HCT116 (cell line): Measurements from ENCODE around the gene ANTXRL.

Experiments used
- EGR1 ChIP-seq: IDR thresholded peaks from 2 replicates; pipeline ENCODE4 v1.6.1; 2012; ENCODE audit warnings: low read depth
- EZH2 ChIP-seq: fragments of 200-600 bp; sonication (generic); IDR thresholded peaks from 2 replicates; pipeline ENCODE4 v1.6.1; 2017; ENCODE audit warnings: antibody characterized with exemption, mixed run types
- EZH2phosphoT487 ChIP-seq: fragments of 200-600 bp; IDR thresholded peaks from 2 replicates; pipeline ENCODE4 v1.6.1; 2018; ENCODE audit warnings: antibody characterized with exemption, borderline replicate concordance
- FOSL1 ChIP-seq: IDR thresholded peaks from 2 replicates; pipeline ENCODE4 v1.6.1; 2012; ENCODE audit warnings: low read depth
- POLR2A ChIP-seq: IDR thresholded peaks from 2 replicates; pipeline ENCODE4 v1.7.0; 2011; ENCODE audit warnings: borderline replicate concordance; ENCODE audit not compliant: insufficient read depth, insufficient read length; ENCODE audit errors: extremely low read depth
- POLR2AphosphoS5 ChIP-seq: IDR thresholded peaks from 2 replicates; pipeline ENCODE4 v1.6.1; 2011; ENCODE audit warnings: mild to moderate bottlenecking, low read depth, low read length, moderate library complexity
- RAD21 ChIP-seq: IDR thresholded peaks from 2 replicates; pipeline ENCODE4 v1.6.1; 2012; ENCODE audit warnings: low read depth, mild to moderate bottlenecking
- SIN3A ChIP-seq: IDR thresholded peaks from 2 replicates; pipeline ENCODE4 v1.6.1; 2012; ENCODE audit warnings: low read depth
- SP1 ChIP-seq: IDR thresholded peaks from 2 replicates; pipeline ENCODE4 v1.6.1; 2012; ENCODE audit warnings: low read depth
- TCF7L2 ChIP-seq: IDR thresholded peaks from 2 replicates; pipeline ENCODE4 v1.7.0; 2011; ENCODE audit warnings: borderline replicate concordance, inconsistent platforms; ENCODE audit not compliant: insufficient read depth, insufficient read length; ENCODE audit errors: extremely low read depth
- ZNF274 ChIP-seq: fragments of 200-500 bp; sonication (Bioruptor generic); IDR thresholded peaks from 2 replicates; pipeline ENCODE4 v1.6.1; 2014; ENCODE audit warnings: mild to moderate bottlenecking, low read depth, low read length, inconsistent platforms
- TF ChIP-seq, protein P1 (sequence below), 3 experiments: fragments of 200-600 bp in 1 of 3; sonication (generic) in 1 of 3; IDR thresholded peaks in 2 of 3; conservative IDR thresholded peaks in 1 of 3; 2 replicates each; pipeline ENCODE4 v1.5.1; 2012 to 2017; ENCODE audit warnings: low read depth in 2 of 3, low read length in 2 of 3, antibody characterized with exemption in 1 of 3, borderline replicate concordance in 1 of 3, control low read depth in 1 of 3, mild to moderate bottlenecking in 1 of 3, mixed read lengths in 1 of 3, mixed run types in 1 of 3, moderate library complexity in 1 of 3; ENCODE audit not compliant: insufficient read depth in 1 of 3
- TF ChIP-seq, protein P2 (sequence below): IDR thresholded peaks from 2 replicates; pipeline ENCODE4 v1.6.1; 2012; ENCODE audit warnings: low read depth
- TF ChIP-seq, protein P3 (sequence below): IDR thresholded peaks from 2 replicates; pipeline ENCODE4 v1.6.1; 2011; ENCODE audit warnings: mild to moderate bottlenecking, low read length, moderate library complexity; ENCODE audit not compliant: insufficient replicate concordance; ENCODE audit errors: extremely low read depth

DNA sequence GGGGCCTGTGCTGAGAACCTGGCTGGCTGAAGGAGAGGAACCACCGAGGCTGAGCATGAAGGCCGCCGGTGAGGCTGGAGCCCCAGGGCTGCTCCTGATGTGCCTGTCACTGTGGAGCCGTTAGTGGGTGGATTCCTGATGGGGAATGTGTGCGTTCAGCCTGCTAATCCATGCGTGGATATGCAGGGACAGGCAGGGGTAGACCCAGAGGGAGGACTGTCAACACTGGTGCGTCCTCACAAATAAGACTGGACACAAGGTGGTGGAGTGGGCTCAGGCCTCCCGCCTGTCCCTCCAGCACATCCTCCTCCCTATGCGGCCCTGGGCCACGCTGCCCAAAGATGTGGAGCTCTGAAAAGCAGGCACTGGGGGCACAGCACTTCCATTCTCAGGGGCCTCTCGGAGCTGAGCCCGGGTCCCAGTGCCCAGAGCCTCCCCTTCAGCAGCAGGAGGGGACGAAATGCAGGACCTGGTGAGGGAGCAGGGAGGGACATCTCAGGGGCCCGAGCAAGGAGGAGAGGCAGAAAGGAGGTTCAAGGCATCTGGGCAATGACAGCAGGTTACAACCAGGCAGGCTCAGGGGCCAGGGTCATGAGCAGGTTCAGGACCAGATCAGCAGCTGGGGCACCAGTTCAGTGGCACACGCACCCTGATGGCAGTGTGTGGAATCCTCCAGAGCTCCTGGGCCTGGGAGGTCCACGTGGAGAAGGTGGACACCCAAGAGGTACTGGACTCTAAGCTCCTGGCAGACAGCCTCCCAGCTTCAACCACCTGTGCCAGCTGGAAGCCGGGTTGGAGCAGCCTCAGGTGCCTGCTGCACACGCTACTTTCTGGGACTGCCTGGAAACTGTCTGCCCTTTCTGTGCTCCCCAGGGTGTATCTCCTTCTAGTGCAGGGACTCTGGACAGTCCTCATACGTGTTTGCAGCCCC lies 33.5 kb upstream of the ANTXRL start:
- TF ChIP-seq EZH2 = no peak
- TF ChIP-seq, protein P1, sequence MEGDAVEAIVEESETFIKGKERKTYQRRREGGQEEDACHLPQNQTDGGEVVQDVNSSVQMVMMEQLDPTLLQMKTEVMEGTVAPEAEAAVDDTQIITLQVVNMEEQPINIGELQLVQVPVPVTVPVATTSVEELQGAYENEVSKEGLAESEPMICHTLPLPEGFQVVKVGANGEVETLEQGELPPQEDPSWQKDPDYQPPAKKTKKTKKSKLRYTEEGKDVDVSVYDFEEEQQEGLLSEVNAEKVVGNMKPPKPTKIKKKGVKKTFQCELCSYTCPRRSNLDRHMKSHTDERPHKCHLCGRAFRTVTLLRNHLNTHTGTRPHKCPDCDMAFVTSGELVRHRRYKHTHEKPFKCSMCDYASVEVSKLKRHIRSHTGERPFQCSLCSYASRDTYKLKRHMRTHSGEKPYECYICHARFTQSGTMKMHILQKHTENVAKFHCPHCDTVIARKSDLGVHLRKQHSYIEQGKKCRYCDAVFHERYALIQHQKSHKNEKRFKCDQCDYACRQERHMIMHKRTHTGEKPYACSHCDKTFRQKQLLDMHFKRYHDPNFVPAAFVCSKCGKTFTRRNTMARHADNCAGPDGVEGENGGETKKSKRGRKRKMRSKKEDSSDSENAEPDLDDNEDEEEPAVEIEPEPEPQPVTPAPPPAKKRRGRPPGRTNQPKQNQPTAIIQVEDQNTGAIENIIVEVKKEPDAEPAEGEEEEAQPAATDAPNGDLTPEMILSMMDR (IDR thresholded peaks at IDR 0.05 in 2 of 3, conservative IDR thresholded peaks at IDR 0.05 in 1 of 3; ENCODE audit: borderline replicate concordance in 1 of 3, insufficient read depth in 1 of 3, low read depth in 2 of 3, low read length in 2 of 3) = no peak
- TF ChIP-seq POLR2A = no peak
- TF ChIP-seq TCF7L2 = no peak
- TF ChIP-seq EZH2phosphoT487 = no peak
- no peak for TF ChIP-seq SP1
- TF ChIP-seq SIN3A = no peak
- no peak for TF ChIP-seq RAD21
- TF ChIP-seq, protein P2, sequence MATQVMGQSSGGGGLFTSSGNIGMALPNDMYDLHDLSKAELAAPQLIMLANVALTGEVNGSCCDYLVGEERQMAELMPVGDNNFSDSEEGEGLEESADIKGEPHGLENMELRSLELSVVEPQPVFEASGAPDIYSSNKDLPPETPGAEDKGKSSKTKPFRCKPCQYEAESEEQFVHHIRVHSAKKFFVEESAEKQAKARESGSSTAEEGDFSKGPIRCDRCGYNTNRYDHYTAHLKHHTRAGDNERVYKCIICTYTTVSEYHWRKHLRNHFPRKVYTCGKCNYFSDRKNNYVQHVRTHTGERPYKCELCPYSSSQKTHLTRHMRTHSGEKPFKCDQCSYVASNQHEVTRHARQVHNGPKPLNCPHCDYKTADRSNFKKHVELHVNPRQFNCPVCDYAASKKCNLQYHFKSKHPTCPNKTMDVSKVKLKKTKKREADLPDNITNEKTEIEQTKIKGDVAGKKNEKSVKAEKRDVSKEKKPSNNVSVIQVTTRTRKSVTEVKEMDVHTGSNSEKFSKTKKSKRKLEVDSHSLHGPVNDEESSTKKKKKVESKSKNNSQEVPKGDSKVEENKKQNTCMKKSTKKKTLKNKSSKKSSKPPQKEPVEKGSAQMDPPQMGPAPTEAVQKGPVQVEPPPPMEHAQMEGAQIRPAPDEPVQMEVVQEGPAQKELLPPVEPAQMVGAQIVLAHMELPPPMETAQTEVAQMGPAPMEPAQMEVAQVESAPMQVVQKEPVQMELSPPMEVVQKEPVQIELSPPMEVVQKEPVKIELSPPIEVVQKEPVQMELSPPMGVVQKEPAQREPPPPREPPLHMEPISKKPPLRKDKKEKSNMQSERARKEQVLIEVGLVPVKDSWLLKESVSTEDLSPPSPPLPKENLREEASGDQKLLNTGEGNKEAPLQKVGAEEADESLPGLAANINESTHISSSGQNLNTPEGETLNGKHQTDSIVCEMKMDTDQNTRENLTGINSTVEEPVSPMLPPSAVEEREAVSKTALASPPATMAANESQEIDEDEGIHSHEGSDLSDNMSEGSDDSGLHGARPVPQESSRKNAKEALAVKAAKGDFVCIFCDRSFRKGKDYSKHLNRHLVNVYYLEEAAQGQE = no peak
- TF ChIP-seq EGR1 = no peak
- TF ChIP-seq, protein P3, sequence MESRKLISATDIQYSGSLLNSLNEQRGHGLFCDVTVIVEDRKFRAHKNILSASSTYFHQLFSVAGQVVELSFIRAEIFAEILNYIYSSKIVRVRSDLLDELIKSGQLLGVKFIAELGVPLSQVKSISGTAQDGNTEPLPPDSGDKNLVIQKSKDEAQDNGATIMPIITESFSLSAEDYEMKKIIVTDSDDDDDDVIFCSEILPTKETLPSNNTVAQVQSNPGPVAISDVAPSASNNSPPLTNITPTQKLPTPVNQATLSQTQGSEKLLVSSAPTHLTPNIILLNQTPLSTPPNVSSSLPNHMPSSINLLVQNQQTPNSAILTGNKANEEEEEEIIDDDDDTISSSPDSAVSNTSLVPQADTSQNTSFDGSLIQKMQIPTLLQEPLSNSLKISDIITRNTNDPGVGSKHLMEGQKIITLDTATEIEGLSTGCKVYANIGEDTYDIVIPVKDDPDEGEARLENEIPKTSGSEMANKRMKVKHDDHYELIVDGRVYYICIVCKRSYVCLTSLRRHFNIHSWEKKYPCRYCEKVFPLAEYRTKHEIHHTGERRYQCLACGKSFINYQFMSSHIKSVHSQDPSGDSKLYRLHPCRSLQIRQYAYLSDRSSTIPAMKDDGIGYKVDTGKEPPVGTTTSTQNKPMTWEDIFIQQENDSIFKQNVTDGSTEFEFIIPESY = no peak
- TF ChIP-seq FOSL1 = no peak
- no peak for TF ChIP-seq POLR2AphosphoS5
- no peak for TF ChIP-seq ZNF274
